K562 (cell line): ENCODE data around the gene LEAP2. TPM values are rescaled to one million over a fixed set of nuclear protein-coding genes. Genes with fewer than 3 reads are reported as not detected.

Experiments used
- CBX2 ChIP-seq: fragments of 200-600 bp; sonication (generic); IDR thresholded peaks from one replicate; pipeline ENCODE4 v1.6.1; 2012; ENCODE audit warnings: mild to moderate bottlenecking, low read length, inconsistent platforms; ENCODE audit not compliant: insufficient read depth, poor library complexity, severe bottlenecking
- DACH1 ChIP-seq: fragments of 450-650 bp; IDR thresholded peaks from 2 replicates; pipeline ENCODE4 v1.6.1; 2018; ENCODE audit not compliant: partially characterized antibody
- HMG20A ChIP-seq: fragments of 450-650 bp; formaldehyde crosslinking; conservative IDR thresholded peaks from 2 replicates; pipeline ENCODE4 v1.4.0; 2020; ENCODE audit warnings: mild to moderate bottlenecking, mixed read lengths
- HNRNPLL ChIP-seq: fragments of 200-400 bp; formaldehyde crosslinking; IDR thresholded peaks from 2 replicates; pipeline ENCODE4 v1.6.1; 2017; ENCODE audit warnings: low read length, low read depth, mild to moderate bottlenecking; ENCODE audit not compliant: poor library complexity, severe bottlenecking
- JUN ChIP-seq, 2 experiments: sonication (generic) in 1 of 2; formaldehyde crosslinking in 1 of 2; IDR thresholded peaks; 2 replicates each; pipeline versions ENCODE4 v1.6.1 to v1.8.0; 2012 to 2022; ENCODE audit warnings: borderline replicate concordance in 2 of 2, mild to moderate bottlenecking in 2 of 2, improper control_type of control experiment in 1 of 2, low read depth in 1 of 2, low read length in 1 of 2, missing genetic modification reagents in 1 of 2
- NFRKB ChIP-seq: fragments of 450-650 bp; IDR thresholded peaks from 2 replicates; pipeline ENCODE4 v1.6.1; 2016; ENCODE audit warnings: low read depth
- RNF2 ChIP-seq: sonication (generic); IDR thresholded peaks from 2 replicates; pipeline ENCODE4 v1.6.1; 2016
- SMARCE1 ChIP-seq: fragments of 450-650 bp; IDR thresholded peaks from 2 replicates; pipeline ENCODE4 v1.7.1; 2016; ENCODE audit warnings: mild to moderate bottlenecking
- ZNF224 ChIP-seq: sonication (generic); formaldehyde crosslinking; IDR thresholded peaks from 2 replicates; pipeline ENCODE4 v1.8.0; 2022; ENCODE audit warnings: mild to moderate bottlenecking, missing genetic modification reagents
- ZNF232 ChIP-seq: sonication (generic); formaldehyde crosslinking; IDR thresholded peaks from 2 replicates; pipeline ENCODE4 v1.8.0; 2022; ENCODE audit warnings: mild to moderate bottlenecking, missing genetic modification reagents
- ZNF239 ChIP-seq: fragments of 250-450 bp; sonication (Bioruptor Pico); IDR thresholded peaks from 2 replicates; pipeline ENCODE4 v1.4.0; 2020; ENCODE audit warnings: mild to moderate bottlenecking
- ZNF431 ChIP-seq: sonication (generic); formaldehyde crosslinking; IDR thresholded peaks from 2 replicates; pipeline ENCODE4 v1.8.0; 2022; ENCODE audit warnings: mild to moderate bottlenecking, missing genetic modification reagents
- ZNF444 ChIP-seq: fragments of 250-450 bp; sonication (Bioruptor Pico); IDR thresholded peaks from 2 replicates; pipeline ENCODE4 v1.4.0; 2020; ENCODE audit warnings: mild to moderate bottlenecking, moderate library complexity
- polyA plus RNA-seq, 8 experiments: library from polyadenylated mRNA; depleted of rRNA in 4 of 8; stranded (reverse) in 5 of 8; unstranded in 3 of 8; fragments of >200 nt; fragmentation: Nextera tagmentation in 2 of 8; fragmentation: Illumina TruSeq in 1 of 8; extraction: Ambion mirVana in 2 of 8; extraction: Trizol in 1 of 8; gene quantifications; 2 replicates each; pipeline versions ENCODE4 v1.2.1 to v1.2.3, GENCODE V29; 2011 to 2014; ENCODE audit warnings: inconsistent platforms in 1 of 8, missing spikeins in 1 of 8
- total RNA-seq, 7 experiments: library from RNA; depleted of rRNA in 6 of 7; stranded (reverse); fragments of >200 nt in 6 of 7; fragmentation: Illumina TruSeq in 2 of 7; extraction: Trizol in 2 of 7; gene quantifications; 2 replicates each; pipeline versions ENCODE4 v1.2.1 to v1.2.3, GENCODE V29; 2011 to 2021; ENCODE audit warnings: low replicate concordance in 1 of 7
- TF ChIP-seq, protein P1 (sequence below), 2 experiments: IDR thresholded peaks; 2 replicates each; pipeline ENCODE4 v1.6.1; 2011; ENCODE audit warnings: borderline replicate concordance in 1 of 2, control low read depth in 1 of 2, low read depth in 1 of 2, low read length in 1 of 2, mild to moderate bottlenecking in 1 of 2, mixed read lengths in 1 of 2, moderate library complexity in 1 of 2; ENCODE audit not compliant: insufficient read depth in 1 of 2, insufficient read length in 1 of 2, poor library complexity in 1 of 2, severe bottlenecking in 1 of 2; ENCODE audit errors: extremely low read depth in 1 of 2
- TF ChIP-seq, protein P2 (sequence below): fragments of 250-450 bp; sonication (Bioruptor Pico); IDR thresholded peaks from 2 replicates; pipeline ENCODE4 v1.5.0; 2021
- TF ChIP-seq, protein P3 (sequence below): sonication (generic); formaldehyde crosslinking; IDR thresholded peaks from 2 replicates; pipeline ENCODE4 v1.8.1; 2022; ENCODE audit warnings: missing genetic modification reagents
- TF ChIP-seq, protein P4 (sequence below), 2 experiments: fragments of 450-650 bp in 1 of 2; sonication (generic) in 1 of 2; formaldehyde crosslinking; conservative IDR thresholded peaks; 2 replicates each; pipeline versions ENCODE4 v1.4.0 to v1.8.1; 2020 to 2022; ENCODE audit warnings: mild to moderate bottlenecking in 1 of 2, missing genetic modification reagents in 1 of 2
- TF ChIP-seq, protein P5 (sequence below): fragments of 250-450 bp; sonication (Bioruptor Pico); IDR thresholded peaks from 2 replicates; pipeline ENCODE4 v1.6.1; 2021; ENCODE audit warnings: mild to moderate bottlenecking
- TF ChIP-seq, protein P6 (sequence below): sonication (generic); formaldehyde crosslinking; IDR thresholded peaks from 2 replicates; pipeline ENCODE4 v1.8.0; 2022; ENCODE audit warnings: missing genetic modification reagents, mild to moderate bottlenecking, borderline replicate concordance

LEAP2 gene
- total and polyA plus RNA-seq, 9 of the 15 experiments (the other 6 are each of a cell fraction or from before 2014, with no cell fraction given), result 1.1 to 5.6 (median 2.5) TPM

DNA sequence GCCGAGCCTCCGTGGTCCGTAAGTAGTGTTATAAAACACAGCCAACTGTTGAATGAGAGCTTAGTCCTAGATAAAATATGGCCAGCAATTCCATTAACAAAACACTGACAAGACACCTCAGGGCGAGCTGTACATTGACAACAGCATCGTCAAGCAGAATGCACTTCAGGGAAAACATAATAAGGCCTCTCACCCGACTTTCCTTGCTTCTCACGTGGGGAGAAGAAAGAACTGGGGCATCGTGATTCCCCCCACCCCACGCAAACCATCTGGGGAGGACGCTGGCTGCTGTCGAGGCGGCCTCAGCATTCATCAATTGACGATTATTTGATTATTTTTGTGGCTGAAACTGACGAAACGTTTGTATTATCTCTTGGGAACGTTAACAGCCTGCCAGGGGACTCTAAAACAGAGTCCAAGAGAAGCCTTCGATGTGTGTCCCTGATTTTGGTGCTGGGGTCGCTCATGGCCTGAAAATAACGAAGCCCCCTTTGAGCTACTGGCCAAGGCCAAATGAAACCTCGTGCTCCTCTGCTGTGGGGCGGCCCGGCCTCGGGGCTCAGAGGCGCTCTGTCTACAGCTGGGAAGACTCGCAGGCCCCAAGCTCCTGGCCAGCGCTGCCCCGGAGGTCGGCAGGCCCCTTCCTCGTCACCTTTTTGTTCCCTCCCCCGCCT lies 7.7 kb upstream of the LEAP2 start (continued):
- TF ChIP-seq, protein P1, sequence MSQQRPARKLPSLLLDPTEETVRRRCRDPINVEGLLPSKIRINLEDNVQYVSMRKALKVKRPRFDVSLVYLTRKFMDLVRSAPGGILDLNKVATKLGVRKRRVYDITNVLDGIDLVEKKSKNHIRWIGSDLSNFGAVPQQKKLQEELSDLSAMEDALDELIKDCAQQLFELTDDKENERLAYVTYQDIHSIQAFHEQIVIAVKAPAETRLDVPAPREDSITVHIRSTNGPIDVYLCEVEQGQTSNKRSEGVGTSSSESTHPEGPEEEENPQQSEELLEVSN (IDR thresholded peaks at IDR 0.05; ENCODE audit: borderline replicate concordance in 1 of 2, extremely low read depth in 1 of 2, insufficient read depth in 1 of 2, insufficient read length in 1 of 2, low read depth in 1 of 2, low read length in 1 of 2, poor library complexity in 1 of 2, severe bottlenecking in 1 of 2), result peak; percentile 76 to 88
- TF ChIP-seq ZNF431 (CRISPR knock-in tag) (no peak), ZNF232 (0 out of 2 replicates have a peak, but pooled peaks have one; percentile 7), DACH1 (peak; percentile 13), HNRNPLL (no peak), ZNF444 (CRISPR knock-in tag) (0 out of 2 replicates have a peak, but pooled peaks have one; percentile 32), NFRKB (peak; percentile 38; the same call in 1 of the 2 replicates), JUN (IDR thresholded peaks at IDR 0.05; ENCODE audit: borderline replicate concordance, low read depth, low read length) (no peak), JUN (CRISPR knock-in tag; IDR thresholded peaks at IDR 0.05; ENCODE audit: borderline replicate concordance) (peak; percentile 79; the same call in 1 of the 2 replicates), SMARCE1 (0 out of 2 replicates have a peak, but pooled peaks have one; percentile 29), RNF2 (peak; percentile 66; the same call in 1 of the 2 replicates), ZNF239 (CRISPR knock-in tag) (no peak; the same call in 1 of the 2 replicates), ZNF224 (no peak), CBX2 (no peak), HMG20A (no peak)
- TF ChIP-seq, protein P2, sequence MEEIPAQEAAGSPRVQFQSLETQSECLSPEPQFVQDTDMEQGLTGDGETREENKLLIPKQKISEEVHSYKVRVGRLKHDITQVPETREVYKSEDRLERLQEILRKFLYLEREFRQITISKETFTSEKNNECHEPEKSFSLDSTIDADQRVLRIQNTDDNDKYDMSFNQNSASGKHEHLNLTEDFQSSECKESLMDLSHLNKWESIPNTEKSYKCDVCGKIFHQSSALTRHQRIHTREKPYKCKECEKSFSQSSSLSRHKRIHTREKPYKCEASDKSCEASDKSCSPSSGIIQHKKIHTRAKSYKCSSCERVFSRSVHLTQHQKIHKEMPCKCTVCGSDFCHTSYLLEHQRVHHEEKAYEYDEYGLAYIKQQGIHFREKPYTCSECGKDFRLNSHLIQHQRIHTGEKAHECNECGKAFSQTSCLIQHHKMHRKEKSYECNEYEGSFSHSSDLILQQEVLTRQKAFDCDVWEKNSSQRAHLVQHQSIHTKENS (CRISPR knock-in tag), result no peak
- TF ChIP-seq, protein P3, sequence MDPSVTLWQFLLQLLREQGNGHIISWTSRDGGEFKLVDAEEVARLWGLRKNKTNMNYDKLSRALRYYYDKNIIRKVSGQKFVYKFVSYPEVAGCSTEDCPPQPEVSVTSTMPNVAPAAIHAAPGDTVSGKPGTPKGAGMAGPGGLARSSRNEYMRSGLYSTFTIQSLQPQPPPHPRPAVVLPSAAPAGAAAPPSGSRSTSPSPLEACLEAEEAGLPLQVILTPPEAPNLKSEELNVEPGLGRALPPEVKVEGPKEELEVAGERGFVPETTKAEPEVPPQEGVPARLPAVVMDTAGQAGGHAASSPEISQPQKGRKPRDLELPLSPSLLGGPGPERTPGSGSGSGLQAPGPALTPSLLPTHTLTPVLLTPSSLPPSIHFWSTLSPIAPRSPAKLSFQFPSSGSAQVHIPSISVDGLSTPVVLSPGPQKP (CRISPR knock-in tag), result no peak
- TF ChIP-seq, protein P4, sequence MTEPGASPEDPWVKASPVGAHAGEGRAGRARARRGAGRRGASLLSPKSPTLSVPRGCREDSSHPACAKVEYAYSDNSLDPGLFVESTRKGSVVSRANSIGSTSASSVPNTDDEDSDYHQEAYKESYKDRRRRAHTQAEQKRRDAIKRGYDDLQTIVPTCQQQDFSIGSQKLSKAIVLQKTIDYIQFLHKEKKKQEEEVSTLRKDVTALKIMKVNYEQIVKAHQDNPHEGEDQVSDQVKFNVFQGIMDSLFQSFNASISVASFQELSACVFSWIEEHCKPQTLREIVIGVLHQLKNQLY (CRISPR knock-in tag; conservative IDR thresholded peaks at IDR 0.05), result 0 out of 4 replicates have a peak, but pooled peaks of 1 of the 2 experiments have one; percentile 39
- TF ChIP-seq, protein P5, sequence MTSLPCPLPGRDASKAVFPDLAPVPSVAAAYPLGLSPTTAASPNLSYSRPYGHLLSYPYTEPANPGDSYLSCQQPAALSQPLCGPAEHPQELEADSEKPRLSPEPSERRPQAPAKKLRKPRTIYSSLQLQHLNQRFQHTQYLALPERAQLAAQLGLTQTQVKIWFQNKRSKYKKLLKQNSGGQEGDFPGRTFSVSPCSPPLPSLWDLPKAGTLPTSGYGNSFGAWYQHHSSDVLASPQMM (CRISPR knock-in tag), result no peak
- TF ChIP-seq, protein P6, sequence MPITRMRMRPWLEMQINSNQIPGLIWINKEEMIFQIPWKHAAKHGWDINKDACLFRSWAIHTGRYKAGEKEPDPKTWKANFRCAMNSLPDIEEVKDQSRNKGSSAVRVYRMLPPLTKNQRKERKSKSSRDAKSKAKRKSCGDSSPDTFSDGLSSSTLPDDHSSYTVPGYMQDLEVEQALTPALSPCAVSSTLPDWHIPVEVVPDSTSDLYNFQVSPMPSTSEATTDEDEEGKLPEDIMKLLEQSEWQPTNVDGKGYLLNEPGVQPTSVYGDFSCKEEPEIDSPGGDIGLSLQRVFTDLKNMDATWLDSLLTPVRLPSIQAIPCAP (CRISPR knock-in tag), result no peak
